A549 (cell line): ENCODE measurements around the gene CLCN3. TPM values are rescaled to one million over a fixed set of nuclear protein-coding genes. Genes with fewer than 3 reads are reported as not detected.

ENCODE experiments used
- ATAC-seq, 2 experiments: fragments of 200-7000 bp in 1 of 2; fragments of >200 bp in 1 of 2; cut with Nextera tagmentation in 1 of 2; cut with Tn5 transposase in 1 of 2; 3 replicates each; pipeline versions ENCODE4 v1.8.0 to v1.9.1; 2018 to 2020; ENCODE audit warnings: mild to moderate bottlenecking in 1 of 2, moderate library complexity in 1 of 2
- CTCF ChIA-PET: fragments of 300-600 bp; sonication (Branson Sonifier 250); formaldehyde crosslinking; extraction: SDS; loops from one replicate; lab custom pipeline; 2021; ENCODE audit warnings: antibody characterized with exemption, inconsistent platforms; lab: Yijun Ruan, JAX
- POLR2A ChIA-PET: fragments of 350-600 bp; formaldehyde crosslinking; extraction: SDS; loops from one replicate; lab custom pipeline; 2021; ENCODE audit warnings: antibody characterized with exemption, inconsistent platforms; lab: Yijun Ruan, JAX
- DNase-seq, 2 experiments: peaks; one replicate each; pipeline versions ENCODE4 v3.0.0 to v3.0.0-alpha.2; 2011 to 2016; ENCODE audit warnings: low read depth in 1 of 2, low spot score in 1 of 2
- FAIRE-seq: peaks from 2 replicates; lab custom pipeline; 2011; peaks lifted over from hg19 to GRCh38; lab: Jason Lieb, UNC
- H3K27ac ChIP-seq, 2 experiments: fragments of >200 bp; sonication (Bioruptor Twin); formaldehyde crosslinking; 3 replicates each; pipeline ENCODE4 v1.5.1; 2016 to 2017
- H3K4me1 ChIP-seq: fragments of >200 bp; sonication (Bioruptor Twin); formaldehyde crosslinking; 3 replicates; pipeline ENCODE4 v1.6.1; 2016
- H3K4me2 ChIP-seq: fragments of >200 bp; sonication (Bioruptor Twin); formaldehyde crosslinking; 3 replicates; pipeline ENCODE4 v1.6.1; 2016
- H3K4me3 ChIP-seq: fragments of >200 bp; sonication (Bioruptor Twin); formaldehyde crosslinking; 3 replicates; pipeline ENCODE4 v1.5.1; 2016
- H3K9me3 ChIP-seq: fragments of >200 bp; sonication (Bioruptor Twin); formaldehyde crosslinking; 3 replicates; pipeline ENCODE4 v1.6.1; 2016
- BHLHE40 ChIP-seq: IDR thresholded peaks from 2 replicates; pipeline ENCODE4 v1.6.1; 2012; ENCODE audit warnings: low read depth, low read length, inconsistent platforms
- CBX8 ChIP-seq: fragments of 200-600 bp; sonication (generic); IDR thresholded peaks from 2 replicates; pipeline ENCODE4 v1.6.1; 2016
- EHF ChIP-seq: fragments of 250-450 bp; sonication (Bioruptor Pico); IDR thresholded peaks from 2 replicates; pipeline ENCODE4 v1.5.0; 2020; ENCODE audit warnings: mild to moderate bottlenecking
- ESRRA ChIP-seq: fragments of 150-350 bp; IDR thresholded peaks from 2 replicates; pipeline ENCODE4 v1.6.1; 2014; ENCODE audit warnings: mild to moderate bottlenecking, low read length, borderline replicate concordance
- FOSL2 ChIP-seq, 2 experiments: fragments of 450-650 bp in 1 of 2; fragments of >200 bp in 1 of 2; sonication (Bioruptor Twin) in 1 of 2; formaldehyde crosslinking; IDR thresholded peaks; 2 replicates each; pipeline versions ENCODE4 v1.5.0 to v1.6.1; 2016 to 2020; ENCODE audit warnings: mild to moderate bottlenecking in 1 of 2, moderate library complexity in 1 of 2
- FOXS1 ChIP-seq: fragments of 250-450 bp; sonication (Bioruptor Pico); IDR thresholded peaks from 2 replicates; pipeline ENCODE4 v1.5.0; 2020; ENCODE audit warnings: mild to moderate bottlenecking, moderate library complexity
- JUN ChIP-seq, 2 experiments: fragments of >200 bp; sonication (Bioruptor Twin); formaldehyde crosslinking; IDR thresholded peaks; 2 replicates in 1 of 2; 3 replicates in 1 of 2; pipeline ENCODE4 v1.6.1; 2016 to 2017
- JUNB ChIP-seq: fragments of >200 bp; sonication (Bioruptor Twin); formaldehyde crosslinking; IDR thresholded peaks from 2 replicates; pipeline ENCODE4 v1.6.1; 2016
- KDM1A ChIP-seq: fragments of 200-600 bp; sonication (generic); IDR thresholded peaks from 2 replicates; pipeline ENCODE4 v1.6.1; 2016; ENCODE audit warnings: low read depth, mild to moderate bottlenecking
- KDM5A ChIP-seq: fragments of 200-600 bp; sonication (generic); IDR thresholded peaks from 2 replicates; pipeline ENCODE4 v1.6.1; 2016; ENCODE audit warnings: antibody characterized with exemption, mild to moderate bottlenecking
- MYC ChIP-seq: IDR thresholded peaks from 2 replicates; pipeline ENCODE4 v1.6.1; 2012; ENCODE audit warnings: mild to moderate bottlenecking, inconsistent platforms, low read length, improper control_type of control experiment, borderline replicate concordance
- NFE2L2 ChIP-seq: fragments of 150-350 bp; conservative IDR thresholded peaks from 2 replicates; pipeline ENCODE4 v1.6.1; 2014; ENCODE audit warnings: low read length
- NPAS2 ChIP-seq: fragments of 250-450 bp; sonication (Bioruptor Pico); IDR thresholded peaks from 2 replicates; pipeline ENCODE4 v1.8.0; 2022; ENCODE audit warnings: mild to moderate bottlenecking, moderate library complexity, borderline replicate concordance
- PHF8 ChIP-seq: fragments of 200-600 bp; sonication (generic); IDR thresholded peaks from 2 replicates; pipeline ENCODE4 v1.6.1; 2016; ENCODE audit warnings: low read depth, mild to moderate bottlenecking, antibody characterized with exemption, moderate library complexity, borderline replicate concordance
- POLR2AphosphoS2 ChIP-seq: conservative IDR thresholded peaks from 2 replicates; pipeline ENCODE4 v1.6.1; 2012; ENCODE audit warnings: low read length, improper control_type of control experiment, inconsistent platforms
- RAD21 ChIP-seq, 2 experiments: fragments of >200 bp in 1 of 2; sonication (Bioruptor Twin) in 1 of 2; formaldehyde crosslinking in 1 of 2; IDR thresholded peaks in 1 of 2; conservative IDR thresholded peaks in 1 of 2; 2 replicates in 1 of 2; 3 replicates in 1 of 2; pipeline ENCODE4 v1.6.1; 2012 to 2018; ENCODE audit warnings: inconsistent platforms in 1 of 2
- RARB ChIP-seq: fragments of 250-450 bp; sonication (Bioruptor Pico); IDR thresholded peaks from 2 replicates; pipeline ENCODE4 v1.8.0; 2021; ENCODE audit warnings: mild to moderate bottlenecking, moderate library complexity
- RNF2 ChIP-seq: fragments of 200-600 bp; sonication (generic); IDR thresholded peaks from 2 replicates; pipeline ENCODE4 v1.6.1; 2016; ENCODE audit warnings: low read depth, mild to moderate bottlenecking, antibody characterized with exemption, moderate library complexity, borderline replicate concordance
- SMC3 ChIP-seq: fragments of >200 bp; sonication (Bioruptor Twin); formaldehyde crosslinking; IDR thresholded peaks from 3 replicates; pipeline ENCODE4 v1.6.1; 2018; ENCODE audit warnings: inconsistent platforms
- ZC3H11A ChIP-seq: fragments of 450-650 bp; IDR thresholded peaks from 2 replicates; pipeline ENCODE4 v1.6.1; 2014; ENCODE audit warnings: antibody characterized with exemption, mild to moderate bottlenecking
- ZNF302 ChIP-seq: fragments of 250-450 bp; sonication (Bioruptor Pico); IDR thresholded peaks from 2 replicates; pipeline ENCODE4 v1.9.0; 2021; ENCODE audit warnings: inconsistent platforms, mild to moderate bottlenecking, moderate library complexity
- ZSCAN20 ChIP-seq: fragments of 250-450 bp; sonication (Bioruptor Pico); IDR thresholded peaks from 2 replicates; pipeline ENCODE4 v1.8.0; 2022; ENCODE audit warnings: mild to moderate bottlenecking, moderate library complexity
- WGBS: methylation state at CpG from one replicate; pipeline ENCODE4 v1.1.6; 2017; ENCODE audit errors: missing lambda C conversion rate; 5-methylcytosine and 5-hydroxymethylcytosine counted together
- polyA plus RNA-seq, 4 experiments: library from polyadenylated mRNA; depleted of rRNA in 3 of 4; stranded (reverse); fragments of >200 nt; fragmentation: RNase III in 1 of 4; extraction: RNeasy Plus Mini Kit Qiagen cat#74134 plus additional on column Dnase treatment in 1 of 4; gene quantifications; 2 replicates in 3 of 4; 3 replicates in 1 of 4; pipeline ENCODE4 v1.2.3, GENCODE V29; 2011 to 2017
- TF ChIP-seq, protein P1 (sequence below): fragments of >200 bp; sonication (Bioruptor Twin); formaldehyde crosslinking; IDR thresholded peaks from 3 replicates; pipeline ENCODE4 v1.6.1; 2016
- TF ChIP-seq, protein P2 (sequence below): IDR thresholded peaks from 2 replicates; pipeline ENCODE4 v1.6.1; 2012
- TF ChIP-seq, protein P3 (sequence below): fragments of >200 bp; sonication (Bioruptor Twin); formaldehyde crosslinking; IDR thresholded peaks from 2 replicates; pipeline ENCODE4 v1.6.1; 2016
- TF ChIP-seq, protein P4 (sequence below): fragments of >200 bp; sonication (Bioruptor Twin); formaldehyde crosslinking; IDR thresholded peaks from 3 replicates; pipeline ENCODE4 v1.5.1; 2016

CLCN3 gene
- polyA plus RNA-seq, 2 of the 4 experiments (the other 2 are of a cell fraction) = 18.8 to 53.6 TPM

DNA sequence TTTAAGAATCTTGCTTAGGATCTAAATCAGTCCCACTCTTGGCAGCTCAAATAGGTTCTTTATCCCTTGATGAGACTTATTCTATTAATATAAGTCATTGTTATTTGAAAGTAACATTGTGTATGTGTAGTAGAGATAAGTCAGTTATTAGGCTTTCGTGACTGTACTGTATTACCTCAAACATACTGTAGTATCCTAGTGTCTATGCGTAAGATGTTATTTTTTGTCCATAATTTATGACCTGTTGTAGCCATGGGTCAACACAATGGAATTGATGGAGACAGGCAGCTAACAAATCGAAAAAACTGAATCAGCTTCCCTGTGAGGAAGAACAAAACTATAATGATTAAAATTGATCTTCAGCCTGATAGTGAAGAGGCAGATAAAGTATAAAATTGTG is 41.8 kb downstream of the CLCN3 start:
- Histone ChIP-seq H3K4me1 (peaks cover 41% of the 10 kb centered on the region; the same call in 2 of the 3 replicates), H3K9me3 (no peaks in the 10 kb centered on the region), H3K4me3 (no peak overlapping the region), H3K27ac (no peak overlapping the region), H3K4me2 (peak overlapping the region; percentile 76; the same call in 2 of the 3 replicates)
- 73% methylated on average over 3 of the region's 3 CpGs for WGBS
- ChIA-PET POLR2A (no interaction called here), CTCF (no interaction called here)
- no peak for TF ChIP-seq FOXS1
- no peak for TF ChIP-seq ZNF302
- no peak for TF ChIP-seq KDM1A
- TF ChIP-seq, protein P1, sequence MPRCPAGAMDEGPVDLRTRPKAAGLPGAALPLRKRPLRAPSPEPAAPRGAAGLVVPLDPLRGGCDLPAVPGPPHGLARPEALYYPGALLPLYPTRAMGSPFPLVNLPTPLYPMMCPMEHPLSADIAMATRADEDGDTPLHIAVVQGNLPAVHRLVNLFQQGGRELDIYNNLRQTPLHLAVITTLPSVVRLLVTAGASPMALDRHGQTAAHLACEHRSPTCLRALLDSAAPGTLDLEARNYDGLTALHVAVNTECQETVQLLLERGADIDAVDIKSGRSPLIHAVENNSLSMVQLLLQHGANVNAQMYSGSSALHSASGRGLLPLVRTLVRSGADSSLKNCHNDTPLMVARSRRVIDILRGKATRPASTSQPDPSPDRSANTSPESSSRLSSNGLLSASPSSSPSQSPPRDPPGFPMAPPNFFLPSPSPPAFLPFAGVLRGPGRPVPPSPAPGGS = no peak
- TF ChIP-seq ZSCAN20 (CRISPR knock-in tag) = no peak
- TF ChIP-seq CBX8 = no peak
- no peak for TF ChIP-seq FOSL2 (IDR thresholded peaks at IDR 0.05)
- no peak for TF ChIP-seq FOSL2 (CRISPR knock-in tag; IDR thresholded peaks at IDR 0.05)
- TF ChIP-seq, protein P2, sequence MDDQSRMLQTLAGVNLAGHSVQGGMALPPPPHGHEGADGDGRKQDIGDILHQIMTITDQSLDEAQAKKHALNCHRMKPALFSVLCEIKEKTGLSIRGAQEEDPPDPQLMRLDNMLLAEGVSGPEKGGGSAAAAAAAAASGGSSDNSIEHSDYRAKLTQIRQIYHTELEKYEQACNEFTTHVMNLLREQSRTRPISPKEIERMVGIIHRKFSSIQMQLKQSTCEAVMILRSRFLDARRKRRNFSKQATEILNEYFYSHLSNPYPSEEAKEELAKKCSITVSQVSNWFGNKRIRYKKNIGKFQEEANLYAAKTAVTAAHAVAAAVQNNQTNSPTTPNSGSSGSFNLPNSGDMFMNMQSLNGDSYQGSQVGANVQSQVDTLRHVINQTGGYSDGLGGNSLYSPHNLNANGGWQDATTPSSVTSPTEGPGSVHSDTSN = no peak
- TF ChIP-seq EHF (CRISPR knock-in tag) = no peak
- no peak for TF ChIP-seq MYC
- no peak for DNase-seq
- no peak for ATAC-seq
- no peak for FAIRE-seq

DNA sequence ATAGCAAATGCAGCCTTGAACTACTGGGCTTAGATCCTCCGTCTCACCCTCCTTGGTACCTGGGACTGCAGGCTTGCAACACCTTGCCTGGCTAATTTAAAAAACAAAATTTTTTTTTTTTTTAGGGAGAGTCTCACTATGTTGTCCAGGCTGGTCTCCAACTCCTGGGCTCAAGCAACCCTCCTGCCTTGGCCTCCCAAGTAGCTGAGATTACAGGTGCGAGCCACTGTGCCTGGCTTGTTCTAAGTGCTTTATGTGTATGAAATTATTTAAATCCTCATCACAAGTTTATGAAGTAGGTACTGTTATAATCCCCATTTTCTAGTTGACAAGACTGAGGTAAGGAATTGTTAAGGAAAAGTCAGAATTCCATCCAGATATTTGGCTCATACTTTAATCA is 43.0 kb downstream of the CLCN3 start:
- no peak overlapping the region for H3K4me3 ChIP-seq
- ATAC-seq (no peak), FAIRE-seq (no peak), DNase-seq (no peak)
- no peak overlapping the region for H3K27ac ChIP-seq
- 94% methylated on average over 2 of the region's 2 CpGs for WGBS
- no peak for TF ChIP-seq NPAS2 (CRISPR knock-in tag)
- TF ChIP-seq RAD21 (conservative IDR thresholded peaks at IDR 0.05 in 1 of 2, IDR thresholded peaks at IDR 0.05 in 1 of 2) = no peak
- no peak for TF ChIP-seq KDM5A
- TF ChIP-seq SMC3 = no peak
- TF ChIP-seq, protein P3, sequence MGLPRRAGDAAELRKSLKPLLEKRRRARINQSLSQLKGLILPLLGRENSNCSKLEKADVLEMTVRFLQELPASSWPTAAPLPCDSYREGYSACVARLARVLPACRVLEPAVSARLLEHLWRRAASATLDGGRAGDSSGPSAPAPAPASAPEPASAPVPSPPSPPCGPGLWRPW = no peak
- no peak for TF ChIP-seq BHLHE40
- TF ChIP-seq, protein P1 = no peak
- TF ChIP-seq JUN (IDR thresholded peaks at IDR 0.05) = no peak
- H3K9me3 ChIP-seq = no peaks in the 10 kb centered on the region
- no peak overlapping the region for H3K4me2 ChIP-seq
- peaks cover 34% of the 10 kb centered on the region; the same call in 2 of the 3 replicates for H3K4me1 ChIP-seq
- CTCF ChIA-PET = no interaction called here
- POLR2A ChIA-PET = no interaction called here

DNA sequence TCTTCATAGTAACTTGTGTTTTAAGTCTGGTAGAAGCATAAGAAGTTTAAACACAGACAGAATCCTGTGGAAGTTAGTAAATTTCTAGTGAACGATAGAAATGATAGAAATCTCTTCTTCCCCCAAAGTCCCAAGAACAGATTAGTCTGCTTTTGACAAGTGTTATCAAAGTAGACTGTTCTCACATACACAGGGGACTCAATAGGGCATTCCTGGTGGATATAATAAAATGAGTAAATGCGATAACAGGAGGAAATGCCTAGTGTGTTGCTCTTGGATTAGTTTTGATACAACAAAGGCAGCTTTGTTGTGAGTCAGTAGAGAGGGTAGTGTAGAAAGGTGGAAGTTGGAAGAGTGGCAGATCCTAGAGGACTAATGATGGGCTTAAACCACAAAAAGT is 43.5 kb downstream of the CLCN3 start:
- no peak for ATAC-seq

More for the DNA sequence above, 43.5 kb downstream of the CLCN3 start:
- no peak overlapping the region for H3K4me2 ChIP-seq
- no peak overlapping the region for H3K4me3 ChIP-seq
- no peak overlapping the region for H3K27ac ChIP-seq
- 77% methylated on average over 2 of the region's 2 CpGs for WGBS
- TF ChIP-seq CBX8 (no peak), ZC3H11A (no peak), JUNB (no peak), RNF2 (no peak), POLR2AphosphoS2 (no peak), NFE2L2 (no peak), ESRRA (no peak), RARB (CRISPR knock-in tag) (no peak), PHF8 (no peak)
- TF ChIP-seq, protein P4, sequence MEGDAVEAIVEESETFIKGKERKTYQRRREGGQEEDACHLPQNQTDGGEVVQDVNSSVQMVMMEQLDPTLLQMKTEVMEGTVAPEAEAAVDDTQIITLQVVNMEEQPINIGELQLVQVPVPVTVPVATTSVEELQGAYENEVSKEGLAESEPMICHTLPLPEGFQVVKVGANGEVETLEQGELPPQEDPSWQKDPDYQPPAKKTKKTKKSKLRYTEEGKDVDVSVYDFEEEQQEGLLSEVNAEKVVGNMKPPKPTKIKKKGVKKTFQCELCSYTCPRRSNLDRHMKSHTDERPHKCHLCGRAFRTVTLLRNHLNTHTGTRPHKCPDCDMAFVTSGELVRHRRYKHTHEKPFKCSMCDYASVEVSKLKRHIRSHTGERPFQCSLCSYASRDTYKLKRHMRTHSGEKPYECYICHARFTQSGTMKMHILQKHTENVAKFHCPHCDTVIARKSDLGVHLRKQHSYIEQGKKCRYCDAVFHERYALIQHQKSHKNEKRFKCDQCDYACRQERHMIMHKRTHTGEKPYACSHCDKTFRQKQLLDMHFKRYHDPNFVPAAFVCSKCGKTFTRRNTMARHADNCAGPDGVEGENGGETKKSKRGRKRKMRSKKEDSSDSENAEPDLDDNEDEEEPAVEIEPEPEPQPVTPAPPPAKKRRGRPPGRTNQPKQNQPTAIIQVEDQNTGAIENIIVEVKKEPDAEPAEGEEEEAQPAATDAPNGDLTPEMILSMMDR = no peak
- DNase-seq = no peak
- no peak for FAIRE-seq
- H3K9me3 ChIP-seq = no peaks in the 10 kb centered on the region
- ChIA-PET POLR2A (no interaction called here), CTCF (no interaction called here)
- H3K4me1 ChIP-seq = peaks cover 33% of the 10 kb centered on the region; the same call in 2 of the 3 replicates
